GM19397 (cell line): ENCODE measurements around the gene PDIA3.
"Not testable (repeated sequence)": the region's sequence is repeated elsewhere in the genome, so short reads cannot be mapped to it uniquely, and the experiment has no call there.

ENCODE experiments used
- ATAC-seq: cut with Tn5 transposase; IDR thresholded peaks from one replicate; pipeline ENCODE4 v1.9.1; 2021; ENCODE audit warnings: mild to moderate bottlenecking, moderate library complexity; ENCODE audit not compliant: unreplicated experiment

Gene PDIA3

DNA sequence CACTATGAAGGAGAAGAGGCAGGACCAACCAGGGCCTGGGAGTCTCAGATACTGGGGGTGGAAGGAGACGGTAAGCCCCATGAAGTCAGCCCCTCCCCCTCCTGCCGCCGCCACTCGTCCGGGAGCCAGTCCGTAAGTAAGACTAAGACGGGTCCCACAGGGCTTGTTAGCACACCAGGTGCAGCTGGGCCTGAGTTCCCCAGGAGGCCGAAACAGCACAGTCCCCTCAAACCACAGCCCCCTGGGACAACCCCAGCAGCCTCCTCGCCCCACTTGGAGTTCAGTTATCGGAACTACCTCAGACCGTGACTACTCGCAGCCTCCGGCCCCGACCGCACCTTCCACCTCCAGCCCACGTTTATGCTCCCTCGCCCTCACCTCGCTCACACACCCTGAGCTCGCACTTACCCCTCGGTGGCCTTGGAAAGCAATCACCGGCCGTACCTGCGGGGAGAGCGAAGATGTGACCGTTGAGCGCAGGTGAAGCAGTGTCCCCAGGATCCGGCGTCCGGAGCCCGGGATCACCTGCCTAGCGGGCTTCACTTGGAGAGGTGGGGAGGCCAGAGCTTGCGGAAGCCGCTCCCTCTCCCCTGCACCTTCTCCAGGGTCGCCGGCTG is 30.0 kb downstream of the PDIA3 start:
- peak; percentile 70 for ATAC-seq

DNA sequence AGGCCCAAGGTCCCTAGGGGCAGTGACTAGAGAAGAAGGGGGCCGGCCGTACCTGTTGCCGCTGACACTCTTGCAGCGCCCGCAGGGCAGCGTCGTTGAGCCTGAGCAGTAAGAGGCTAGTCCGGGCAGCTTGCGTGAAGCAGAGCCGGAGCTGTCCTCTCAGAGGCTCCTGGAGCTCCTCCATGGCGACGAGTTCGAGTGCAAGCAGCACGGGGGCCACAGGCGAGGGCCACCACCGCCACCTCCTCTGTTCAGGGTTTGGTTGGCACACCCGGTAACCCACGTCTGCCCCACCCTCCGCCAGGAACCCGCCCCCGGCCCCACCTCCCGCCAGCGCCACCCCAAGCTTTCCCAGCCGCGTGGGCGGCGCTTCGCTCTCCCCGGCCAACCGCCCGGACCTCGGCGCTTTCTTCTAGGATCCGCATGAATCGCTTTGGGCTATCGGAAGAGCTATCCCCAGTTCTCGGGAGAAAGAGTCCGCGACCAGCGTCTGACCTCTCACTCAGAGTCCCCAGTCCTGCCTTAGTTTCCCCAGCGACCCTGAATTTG is 30.6 kb downstream of the PDIA3 start, which contains the start of gene ELL3:
TSS of gene ELL3 (minus strand) at position 249 of the 549 bp plus-strand sequence. CDS start at position 184, 65 bp downstream.
- peak; percentile 33 for ATAC-seq

DNA sequence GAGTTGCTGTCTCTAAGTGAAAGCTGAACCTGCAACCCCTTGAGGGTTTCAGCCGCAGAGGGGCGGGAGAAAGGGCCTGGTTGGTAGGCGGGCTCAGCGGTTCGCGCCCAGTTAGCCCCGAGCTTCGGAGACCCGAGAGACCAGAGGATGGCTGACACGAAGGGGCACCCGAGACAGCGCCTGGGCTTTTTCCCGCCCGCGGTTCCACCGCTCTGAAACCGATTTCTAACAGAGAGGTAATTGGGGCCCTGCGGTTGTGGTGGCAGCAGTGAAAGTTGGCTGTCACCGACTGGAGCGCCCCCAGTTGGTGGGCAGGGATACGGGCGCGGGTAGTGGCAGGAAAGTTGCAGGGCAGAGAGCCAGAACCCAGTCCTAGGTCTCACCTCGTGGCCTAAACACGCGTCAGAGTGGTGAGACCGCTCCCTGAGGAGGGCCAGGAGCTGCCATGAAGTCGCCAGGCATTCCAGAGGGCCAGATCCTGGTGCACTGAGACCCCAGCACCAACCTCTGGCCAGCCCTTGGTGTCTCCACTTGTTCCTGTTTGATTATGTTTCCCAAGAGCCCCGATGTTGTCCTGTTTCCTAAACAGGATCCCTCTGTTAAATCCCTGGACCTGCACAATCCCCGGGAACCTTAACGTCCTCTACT is 31.2 kb downstream of the PDIA3 start:
- ATAC-seq = peak; percentile 58

DNA sequence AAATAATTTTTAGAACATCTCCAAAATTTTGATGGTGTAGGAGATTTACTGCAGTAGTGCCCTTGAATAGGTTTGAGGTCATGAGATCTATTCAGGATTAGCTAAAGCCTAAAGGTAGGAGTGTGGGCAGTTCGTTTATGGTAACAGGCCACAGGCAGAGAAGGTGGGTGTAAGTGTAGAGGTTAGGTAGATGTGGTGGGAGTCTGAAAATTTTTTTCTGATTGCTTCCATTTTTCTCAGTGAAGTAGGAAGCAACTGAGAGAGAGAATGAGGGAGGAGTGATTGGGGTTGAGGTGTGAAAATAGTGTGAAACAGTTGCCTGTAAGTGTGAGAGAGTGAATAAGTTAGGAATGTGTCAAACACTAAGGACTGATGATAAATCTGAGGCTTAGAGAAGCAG is 32.8 kb downstream of the PDIA3 start:
- no peak for ATAC-seq

DNA sequence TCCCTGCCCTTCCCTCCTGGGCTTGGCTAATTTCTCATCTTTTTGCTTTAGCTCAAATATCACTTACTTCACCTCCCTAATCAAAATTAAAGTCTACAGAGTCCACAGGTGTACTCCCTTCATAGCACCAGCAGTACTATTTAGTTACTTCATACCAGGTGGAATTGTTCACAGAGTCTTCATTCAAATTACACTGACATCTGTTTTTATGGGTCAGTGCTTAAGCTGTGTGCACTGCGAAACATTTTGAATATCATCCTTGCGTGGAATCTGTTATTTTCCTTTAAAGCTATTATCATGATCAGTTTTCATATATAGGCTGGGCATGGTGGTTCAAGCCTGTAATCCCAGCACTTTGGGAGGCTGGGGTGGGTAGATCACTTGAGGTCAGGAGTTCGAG is 43.2 kb downstream of the PDIA3 start:
- no peak for ATAC-seq

DNA sequence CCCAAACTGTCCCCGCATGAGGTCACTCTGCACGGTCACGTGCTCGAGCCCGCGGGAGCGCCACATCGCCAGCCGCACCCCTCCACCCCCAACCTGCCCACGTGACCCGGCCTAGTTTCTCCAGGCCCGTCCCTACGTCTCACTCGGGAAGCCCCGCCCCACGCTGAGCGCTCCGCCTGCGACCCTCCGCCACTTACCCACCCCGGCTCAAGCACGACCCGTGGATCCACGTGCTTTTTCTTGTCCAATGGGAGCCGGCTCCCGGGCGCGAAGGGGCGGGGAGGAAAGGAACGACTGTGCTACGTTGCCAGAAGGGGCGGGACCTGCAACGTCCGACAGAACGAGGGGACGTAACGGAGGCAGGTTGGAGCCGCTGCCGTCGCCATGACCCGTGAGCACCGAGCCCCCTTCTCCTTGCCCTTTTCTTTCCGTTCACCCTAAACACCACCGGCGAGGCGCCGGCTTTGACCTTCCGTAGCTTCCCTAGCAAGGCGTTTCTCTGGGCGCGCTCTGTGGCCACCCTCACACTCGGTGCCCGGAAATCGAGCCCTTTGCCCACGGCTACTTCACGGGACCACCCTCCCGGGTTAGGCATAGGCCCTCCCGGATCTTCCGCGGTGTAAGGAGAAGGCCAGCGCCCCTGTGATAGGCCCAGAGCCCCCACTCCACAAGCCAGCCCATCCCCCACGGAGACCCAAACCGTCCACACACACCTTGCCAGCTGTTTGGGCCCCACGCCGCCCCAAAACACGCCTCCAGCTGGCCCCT is 45.9 kb downstream of the PDIA3 start, which contains the start of gene SERF2:
TSS of gene SERF2 (plus strand) at position 328 of the 768 bp plus-strand sequence. CDS start at position 385, 57 bp downstream.
- peak; percentile 84 for ATAC-seq

DNA sequence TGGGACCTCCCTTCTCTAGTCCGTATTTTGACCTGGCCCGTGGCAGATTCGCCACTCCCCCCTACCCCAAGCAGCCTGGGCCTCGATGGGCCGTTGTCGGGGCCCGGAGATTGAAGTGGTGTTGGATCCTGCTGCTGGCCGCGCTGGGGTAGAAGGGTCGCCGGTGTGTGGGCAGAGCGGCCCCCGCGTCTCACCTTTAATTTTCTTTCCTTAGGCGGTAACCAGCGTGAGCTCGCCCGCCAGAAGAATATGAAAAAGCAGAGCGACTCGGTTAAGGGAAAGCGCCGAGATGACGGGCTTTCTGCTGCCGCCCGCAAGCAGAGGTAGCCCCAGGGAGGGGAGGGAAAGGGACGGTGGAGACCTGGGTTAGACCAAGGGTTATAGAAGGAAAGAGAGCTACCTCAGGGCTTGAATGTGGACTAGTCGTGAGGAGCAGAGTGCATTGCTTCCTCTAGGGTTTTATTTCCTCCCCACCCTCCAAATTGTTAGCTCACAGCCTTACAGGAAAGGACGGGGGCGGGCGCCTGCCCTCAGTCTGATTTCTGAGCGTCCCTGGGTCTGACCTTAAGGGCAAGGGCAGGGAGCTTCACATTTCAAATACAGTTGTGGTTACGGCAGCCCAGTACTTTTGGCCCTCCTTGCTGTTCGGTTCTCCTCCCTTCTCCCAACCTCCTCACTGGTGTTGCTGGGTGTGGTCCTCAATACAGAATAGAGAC is 46.7 kb downstream of the PDIA3 start:
- ATAC-seq = peak; percentile 19

DNA sequence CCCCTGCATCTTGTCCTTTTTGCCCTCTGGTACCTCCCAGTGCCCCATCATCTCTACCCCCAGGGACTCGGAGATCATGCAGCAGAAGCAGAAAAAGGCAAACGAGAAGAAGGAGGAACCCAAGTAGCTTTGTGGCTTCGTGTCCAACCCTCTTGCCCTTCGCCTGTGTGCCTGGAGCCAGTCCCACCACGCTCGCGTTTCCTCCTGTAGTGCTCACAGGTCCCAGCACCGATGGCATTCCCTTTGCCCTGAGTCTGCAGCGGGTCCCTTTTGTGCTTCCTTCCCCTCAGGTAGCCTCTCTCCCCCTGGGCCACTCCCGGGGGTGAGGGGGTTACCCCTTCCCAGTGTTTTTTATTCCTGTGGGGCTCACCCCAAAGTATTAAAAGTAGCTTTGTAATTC is 47.4 kb downstream of the PDIA3 start:
- ATAC-seq = no peak

DNA sequence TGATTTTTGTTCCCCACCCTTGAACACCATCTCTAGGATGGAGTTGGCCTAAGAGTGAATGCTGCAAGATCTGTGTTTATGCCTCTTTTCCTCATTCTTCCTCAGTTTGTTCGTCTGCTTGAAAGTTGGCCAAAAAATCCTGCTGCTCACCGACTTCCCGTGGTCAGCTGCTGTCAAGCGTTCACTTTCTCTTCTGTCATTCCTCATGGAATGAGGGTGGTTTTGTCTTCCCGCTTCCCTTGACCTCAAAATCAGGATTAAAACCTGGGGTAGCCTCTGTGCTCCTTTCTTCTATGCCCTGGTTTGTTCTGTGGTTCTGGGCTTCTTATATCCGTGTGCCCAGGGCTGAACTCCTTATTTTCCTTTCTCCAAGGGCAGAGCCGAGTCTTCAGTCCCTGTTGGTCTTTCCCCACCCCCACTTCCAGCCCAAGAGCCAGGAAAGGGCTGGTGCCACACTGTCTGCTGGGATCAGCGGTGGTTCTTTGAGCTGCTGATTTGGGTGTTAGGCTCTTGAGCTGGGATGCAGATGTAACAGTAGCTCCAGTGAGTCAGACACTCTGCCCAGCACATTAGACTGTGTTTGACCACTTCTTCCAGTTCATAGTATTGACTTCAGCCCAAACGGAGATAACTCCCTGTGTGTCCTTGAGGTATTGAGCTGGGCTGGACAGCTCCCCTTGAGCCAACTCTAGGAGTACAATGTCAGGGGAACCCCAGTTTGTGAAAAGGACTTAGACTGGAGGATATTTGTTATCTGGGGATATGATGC is 48.2 kb downstream of the PDIA3 start:
- no peak for ATAC-seq

DNA sequence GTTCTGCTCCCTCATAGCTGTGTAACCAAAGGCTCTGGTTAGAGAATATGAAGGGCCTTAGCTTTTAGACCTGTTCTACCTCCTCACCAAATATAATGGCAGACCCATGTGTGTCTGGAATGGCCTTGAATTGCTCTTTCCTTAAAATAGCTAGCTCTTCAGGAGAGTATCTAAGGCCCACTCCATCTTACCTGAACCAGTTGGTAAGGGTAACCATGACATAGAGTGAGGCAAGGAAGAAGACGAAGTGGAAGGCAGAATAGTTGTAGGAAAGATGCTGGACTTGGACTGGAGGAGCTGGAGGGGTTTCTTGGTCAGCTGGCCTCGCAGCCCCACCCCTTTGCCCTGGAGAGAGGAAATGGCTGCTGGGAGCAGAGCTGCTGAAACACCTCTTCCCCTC is 49.0 kb downstream of the PDIA3 start:
- no peak for ATAC-seq

DNA sequence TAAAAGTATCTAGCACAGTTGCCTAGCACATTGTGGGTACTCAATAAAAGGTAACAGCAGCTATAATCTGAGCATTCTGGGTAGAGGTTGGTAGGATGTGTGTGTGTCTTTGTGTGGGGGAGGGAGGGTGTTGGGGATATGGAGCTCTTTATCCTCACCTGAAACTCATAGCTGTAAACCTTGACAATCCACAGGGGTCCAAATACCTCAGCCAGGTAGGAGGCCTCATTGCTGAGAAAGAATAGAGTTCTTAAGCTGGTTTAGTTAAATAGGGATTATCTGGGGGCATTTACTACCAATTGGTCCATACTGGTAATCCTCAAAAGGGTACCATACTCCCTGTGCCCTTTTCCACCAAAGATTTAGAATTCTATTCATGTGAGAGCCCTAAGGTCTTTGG is 49.8 kb downstream of the PDIA3 start:
- no peak for ATAC-seq

DNA sequence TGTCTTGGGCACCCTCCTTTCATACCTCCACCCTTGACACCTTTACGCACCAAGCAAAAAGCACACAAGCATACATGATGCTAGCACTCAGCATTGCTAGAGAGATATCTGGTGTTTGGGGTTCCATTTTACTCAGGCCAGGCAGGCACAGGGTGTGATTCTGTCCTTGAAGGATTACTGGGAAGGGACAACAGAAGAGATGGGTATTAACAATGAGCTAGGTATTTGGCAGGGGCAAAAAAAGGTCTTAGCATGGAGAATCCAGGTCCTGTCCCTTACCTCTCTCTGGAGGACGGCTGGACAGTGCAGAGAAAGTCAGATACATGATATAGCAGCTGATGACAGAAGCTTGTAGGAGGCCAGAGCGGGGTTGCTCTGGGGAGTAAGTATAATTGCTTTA is 50.3 kb downstream of the PDIA3 start:
- no peak for ATAC-seq

DNA sequence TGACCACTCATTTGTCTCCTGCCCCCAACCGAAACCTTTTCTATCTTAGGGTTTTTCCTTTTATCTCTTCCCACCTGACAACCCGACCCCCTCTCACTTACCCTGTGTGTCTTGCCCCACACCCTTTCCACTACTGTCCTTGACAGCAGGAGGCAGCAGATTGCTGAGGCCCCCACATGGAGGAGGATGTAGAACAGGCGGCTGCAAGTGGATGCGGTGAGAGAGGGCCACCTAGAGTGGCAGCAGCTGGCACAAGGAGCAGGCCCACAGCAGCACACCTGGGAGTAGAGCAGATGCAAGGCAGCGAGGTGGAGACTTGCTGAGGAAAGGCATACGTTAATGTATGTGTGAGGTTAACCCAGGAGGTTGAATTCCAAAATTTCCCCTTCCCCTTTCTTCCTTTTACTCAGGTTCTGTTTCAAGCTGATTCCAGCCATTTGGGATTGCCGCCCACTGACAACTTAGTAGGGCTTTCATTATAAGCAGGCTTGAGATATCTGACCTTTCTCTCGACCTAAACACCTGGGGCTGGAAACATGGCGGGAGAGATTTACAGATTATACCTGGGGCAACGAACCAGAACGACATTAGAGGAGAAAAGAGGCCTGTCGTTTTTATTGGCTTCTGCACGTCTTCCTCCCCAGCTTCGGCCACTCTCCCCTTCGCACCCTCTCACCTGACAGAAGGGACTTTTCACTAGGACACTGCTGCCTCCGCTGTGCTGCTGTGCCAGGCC is 53.1 kb downstream of the PDIA3 start:
- no peak for ATAC-seq

DNA sequence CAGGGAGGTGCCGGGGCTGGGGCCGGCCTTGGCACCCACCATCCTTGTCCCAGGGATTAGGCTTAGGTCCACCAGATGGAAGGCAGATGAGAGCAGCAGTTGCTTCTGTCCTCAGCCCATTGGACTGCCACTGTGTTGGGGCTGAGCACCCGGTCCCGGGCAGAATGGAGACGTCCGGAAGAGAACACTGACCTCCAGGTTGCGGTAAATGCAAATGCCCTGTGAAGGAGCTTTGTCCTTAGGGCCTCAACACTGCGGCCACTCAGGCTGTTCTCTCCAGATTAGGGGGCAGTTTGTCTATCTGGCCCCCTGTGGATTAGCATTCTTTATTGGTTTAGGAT is 53.7 kb downstream of the PDIA3 start, which contains the start of gene SERINC4:
TSS of gene SERINC4 (minus strand) at position 276 of the 341 bp plus-strand sequence. CDS start at position 42, 234 bp downstream.
- no peak for ATAC-seq

DNA sequence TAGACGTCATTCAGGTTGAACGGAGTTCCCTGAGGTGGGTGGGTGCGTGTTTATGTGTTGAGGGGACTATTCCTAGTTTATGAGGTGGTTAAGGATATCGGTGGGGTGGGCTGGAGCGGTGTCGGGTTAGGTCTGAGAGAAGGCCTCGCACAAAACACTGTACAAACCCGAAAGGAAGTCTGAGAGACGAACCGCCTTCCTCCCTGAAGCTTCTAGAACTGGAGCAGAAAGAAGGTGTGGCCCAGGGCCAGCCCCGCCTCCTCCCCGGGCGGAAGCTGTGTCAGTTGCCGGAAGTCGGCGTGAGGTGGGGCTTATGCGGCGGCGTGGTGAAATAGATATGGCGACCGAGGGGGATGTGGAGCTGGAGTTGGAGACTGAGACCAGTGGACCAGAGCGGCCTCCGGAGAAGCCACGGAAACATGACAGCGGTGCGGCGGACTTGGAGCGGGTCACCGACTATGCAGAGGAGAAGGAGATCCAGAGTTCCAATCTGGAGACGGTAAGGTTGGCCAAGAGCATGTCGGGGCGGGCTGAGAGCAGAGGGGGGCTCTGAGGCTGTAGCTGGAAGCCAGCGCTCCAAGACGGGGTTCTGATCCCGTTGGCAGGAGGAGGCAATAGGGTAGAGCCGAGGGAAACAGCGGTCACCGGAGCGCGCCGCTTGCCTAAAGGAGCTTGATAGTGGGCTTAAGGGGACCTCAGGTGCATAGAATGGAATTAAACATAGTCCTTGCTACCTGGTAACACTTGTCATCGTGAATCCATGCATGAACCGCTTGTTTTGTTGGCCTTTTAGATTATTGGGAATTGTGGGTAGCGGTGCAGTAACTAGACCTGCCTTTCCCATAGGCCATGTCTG is 54.3 kb downstream of the PDIA3 start, which contains the start of gene HYPK:
TSS of gene HYPK (plus strand) at position 314 of the 856 bp plus-strand sequence. CDS start at position 338, 24 bp downstream.
- peak; percentile 84 for ATAC-seq

DNA sequence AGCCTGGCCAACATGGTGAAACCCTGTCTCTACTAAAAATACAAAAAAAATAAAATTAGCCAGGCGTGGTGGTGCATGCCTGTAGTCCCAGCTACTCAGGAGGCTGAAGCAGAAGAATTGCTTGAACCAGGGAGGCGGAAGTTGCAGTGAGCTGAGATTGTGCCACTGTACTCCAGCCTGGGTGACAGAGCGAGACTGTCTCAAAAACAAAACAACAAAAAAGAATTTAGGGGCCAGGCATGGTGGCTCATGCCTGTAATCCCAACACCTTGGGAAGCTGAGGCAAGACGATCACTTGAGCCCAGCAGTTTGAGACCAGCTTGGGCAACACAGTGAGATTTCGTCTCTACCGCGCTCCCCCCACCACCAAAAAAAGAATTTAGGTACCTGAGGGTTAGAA is 56.4 kb downstream of the PDIA3 start:
- not testable (repeated sequence) for ATAC-seq

DNA sequence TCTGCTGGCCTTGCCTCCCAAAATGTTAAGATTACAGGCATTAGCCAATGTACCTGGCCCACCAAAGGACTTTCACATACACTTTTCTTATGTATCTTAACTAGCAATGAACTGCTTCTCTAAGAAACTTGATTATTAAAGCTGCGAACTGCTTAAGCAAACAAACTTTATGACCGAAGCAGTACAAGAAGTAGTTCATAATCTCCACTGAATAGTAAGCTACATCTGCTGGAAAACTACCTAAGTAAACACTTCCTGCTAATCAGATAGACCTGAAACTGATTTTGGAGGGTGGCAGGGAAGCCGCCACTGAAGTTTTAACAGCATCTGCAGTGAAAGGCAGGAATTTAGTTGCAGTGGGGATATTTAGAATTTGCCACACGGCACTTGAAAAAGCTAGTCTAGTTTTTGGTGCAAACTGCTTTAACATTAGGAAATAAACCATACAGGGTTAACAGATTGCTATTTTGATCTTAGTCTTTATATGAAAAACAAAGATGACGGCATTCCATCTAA is 62.3 kb downstream of the PDIA3 start:
- ATAC-seq = no peak
